Measurements from ENCODE around the gene DAGLB.

The DAGLB gene

DNA sequence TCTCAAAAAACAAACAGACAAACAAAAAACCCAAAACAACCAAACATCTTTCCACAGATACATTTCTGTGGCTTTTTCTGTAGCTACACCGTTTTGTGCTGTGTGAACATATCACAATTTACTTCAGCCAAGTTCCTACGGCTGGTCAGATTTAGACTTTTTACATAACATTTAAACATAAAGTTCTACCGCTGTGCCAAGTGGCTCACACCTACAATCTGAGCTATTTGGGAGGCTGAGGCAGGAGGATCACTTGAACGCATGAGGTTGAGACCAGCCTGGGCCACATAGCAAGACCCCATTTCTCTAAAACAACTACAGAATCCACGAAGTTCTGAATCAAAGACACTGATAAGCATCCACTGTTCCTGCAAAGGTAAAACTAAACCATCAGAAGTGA lies 30.3 kb downstream of the DAGLB start:
- peaks cover 32% of the 10 kb centered on the region for H3K36me3 ChIP-seq (ENCODE audit: insufficient read depth, low read length)
- no peak for TF ChIP-seq EZH2 (IDR thresholded peaks at IDR 0.05)
- DNase-seq (ENCODE audit: low read depth, low spot score) = no peak

DNA sequence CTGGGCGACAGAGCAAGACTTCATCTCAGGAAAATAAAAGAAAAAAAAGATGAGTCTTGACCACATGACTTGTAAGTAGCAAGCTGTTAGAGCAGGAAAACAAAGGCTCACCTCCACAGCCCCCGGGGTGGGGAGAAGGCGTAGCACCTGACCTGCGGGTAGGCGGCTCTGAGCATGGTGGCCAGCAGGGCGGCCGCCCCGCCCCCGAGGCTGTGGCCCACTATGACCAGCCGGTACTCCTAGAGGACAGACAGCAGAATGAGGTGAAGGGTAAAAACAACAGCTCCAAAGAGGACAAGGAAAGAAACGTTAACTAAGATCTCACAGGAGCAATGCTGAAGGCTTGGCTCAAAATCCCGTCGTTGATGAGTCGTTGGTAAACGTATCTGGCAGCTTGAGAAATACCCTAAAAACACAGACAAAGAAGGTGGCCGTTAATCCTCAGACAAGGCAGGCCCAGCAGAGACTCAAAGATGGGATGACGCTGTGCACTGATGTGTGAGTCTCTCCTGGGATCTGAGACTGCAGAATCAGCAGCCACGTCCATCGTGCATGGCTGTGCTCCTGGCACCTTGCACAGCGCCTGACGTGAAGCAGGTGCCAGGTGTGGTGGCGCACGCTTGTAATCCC lies 31.1 kb downstream of the DAGLB start:
- Histone ChIP-seq H3K27ac (no peak overlapping the region), H3K9me3 (ENCODE audit: low read depth, low read length) (no peaks in the 10 kb centered on the region), H3K4me3 (no peak overlapping the region), H3K36me3 (ENCODE audit: insufficient read depth, low read length) (peaks cover 40% of the 10 kb centered on the region), H3K9ac (ENCODE audit: insufficient read length) (no peak overlapping the region)
- DNase-seq (ENCODE audit: low read depth, low spot score) = no peak
- TF ChIP-seq FOXP2 (optimal IDR thresholded peaks at IDR 0.05; ENCODE audit: control extremely low read depth, extremely low read length, insufficient read depth) = no peak
- no peak for TF ChIP-seq POLR2AphosphoS5 (IDR thresholded peaks at IDR 0.05; ENCODE audit: borderline replicate concordance, low read depth, low read length)
- no peak for TF ChIP-seq EZH2 (IDR thresholded peaks at IDR 0.05)

More for the DNA sequence above, 30.3 kb downstream of the DAGLB start:
- Histone ChIP-seq H3K4me3 (no peak overlapping the region), H3K9ac (ENCODE audit: insufficient read length) (no peak overlapping the region), H3K27ac (no peak overlapping the region), H3K9me3 (ENCODE audit: low read depth, low read length) (no peaks in the 10 kb centered on the region)

DNA sequence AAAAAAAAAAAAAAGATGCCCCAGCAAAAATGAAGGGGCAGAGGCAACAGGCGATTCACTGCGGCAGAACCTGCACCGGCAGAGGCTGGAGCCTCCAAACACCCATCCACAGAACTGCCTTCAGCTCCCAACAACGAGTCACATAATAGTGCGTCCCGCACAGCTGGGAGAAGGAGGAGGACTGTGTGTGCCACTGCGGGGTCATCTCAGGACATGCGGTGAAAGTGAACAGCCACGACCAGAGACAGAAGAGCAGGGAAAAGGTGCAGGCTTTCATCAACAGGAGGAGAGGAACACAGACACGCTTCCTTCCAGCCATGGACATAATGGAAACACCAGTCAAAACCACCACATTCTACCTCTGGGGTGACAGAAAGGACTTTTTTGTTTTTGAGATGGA lies 34.1 kb downstream of the DAGLB start:
- no peak overlapping the region for H3K27ac ChIP-seq
- no peak for TF ChIP-seq EZH2 (IDR thresholded peaks at IDR 0.05)
- no peak for TF ChIP-seq FOXP2 (optimal IDR thresholded peaks at IDR 0.05; ENCODE audit: control extremely low read depth, extremely low read length, insufficient read depth)
- TF ChIP-seq POLR2AphosphoS5 (IDR thresholded peaks at IDR 0.05; ENCODE audit: borderline replicate concordance, low read depth, low read length) = no peak

DNA sequence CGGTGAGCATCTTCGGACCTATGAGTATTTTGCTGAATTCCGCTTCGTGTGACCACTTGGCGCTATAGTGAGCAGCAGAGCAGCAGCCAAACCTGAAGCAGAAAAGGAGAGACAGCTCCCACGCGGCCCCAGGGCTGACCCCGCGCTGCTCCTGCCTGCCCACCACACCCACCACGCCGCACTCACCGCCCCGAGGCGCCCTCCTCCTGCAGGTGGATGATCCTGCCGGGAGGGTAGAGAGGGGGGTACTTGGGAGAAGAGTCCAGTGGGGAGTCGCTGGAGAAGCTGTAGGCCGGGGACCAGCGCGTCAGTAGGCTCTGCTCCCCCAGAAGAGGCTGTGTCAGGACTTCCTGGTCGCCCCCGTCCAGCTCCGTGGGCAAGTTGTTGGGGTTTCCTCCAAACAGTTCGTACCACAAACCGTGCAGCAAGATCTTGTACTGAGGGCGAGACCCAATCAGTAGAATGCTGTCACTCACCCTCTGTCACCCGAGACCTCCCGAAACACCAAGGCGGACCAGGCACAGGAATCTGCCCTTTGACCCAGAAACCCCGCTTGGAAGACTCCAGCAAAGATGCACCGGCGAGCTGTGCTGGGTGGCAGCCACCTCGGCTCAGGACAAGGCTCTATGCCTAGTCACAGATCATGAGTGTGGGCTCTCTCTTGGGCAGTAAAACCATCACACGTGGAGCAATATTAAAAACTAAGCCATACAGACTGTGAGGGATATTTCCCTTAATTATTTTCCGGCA lies 37.6 kb downstream of the DAGLB start:
- H3K9ac ChIP-seq (ENCODE audit: insufficient read length) = no peak overlapping the region
- H3K9me3 ChIP-seq (ENCODE audit: low read depth, low read length) = no peaks in the 10 kb centered on the region
- H3K27ac ChIP-seq = no peak overlapping the region
- DNase-seq (ENCODE audit: low read depth, low spot score) = no peak
- no peak for TF ChIP-seq FOXP2 (optimal IDR thresholded peaks at IDR 0.05; ENCODE audit: control extremely low read depth, extremely low read length, insufficient read depth)
- no peak for TF ChIP-seq EZH2 (IDR thresholded peaks at IDR 0.05)
- TF ChIP-seq POLR2AphosphoS5 (IDR thresholded peaks at IDR 0.05; ENCODE audit: borderline replicate concordance, low read depth, low read length) = no peak
- H3K4me3 ChIP-seq = no peak overlapping the region
- H3K36me3 ChIP-seq (ENCODE audit: insufficient read depth, low read length) = peaks cover 82% of the 10 kb centered on the region

More for the DNA sequence above, 34.1 kb downstream of the DAGLB start:
- H3K9ac ChIP-seq (ENCODE audit: insufficient read length) = no peak overlapping the region
- H3K36me3 ChIP-seq (ENCODE audit: insufficient read depth, low read length) = peaks cover 64% of the 10 kb centered on the region
- H3K9me3 ChIP-seq (ENCODE audit: low read depth, low read length) = no peaks in the 10 kb centered on the region
- no peak overlapping the region for H3K4me3 ChIP-seq
- no peak for DNase-seq (ENCODE audit: low read depth, low spot score)

DNA sequence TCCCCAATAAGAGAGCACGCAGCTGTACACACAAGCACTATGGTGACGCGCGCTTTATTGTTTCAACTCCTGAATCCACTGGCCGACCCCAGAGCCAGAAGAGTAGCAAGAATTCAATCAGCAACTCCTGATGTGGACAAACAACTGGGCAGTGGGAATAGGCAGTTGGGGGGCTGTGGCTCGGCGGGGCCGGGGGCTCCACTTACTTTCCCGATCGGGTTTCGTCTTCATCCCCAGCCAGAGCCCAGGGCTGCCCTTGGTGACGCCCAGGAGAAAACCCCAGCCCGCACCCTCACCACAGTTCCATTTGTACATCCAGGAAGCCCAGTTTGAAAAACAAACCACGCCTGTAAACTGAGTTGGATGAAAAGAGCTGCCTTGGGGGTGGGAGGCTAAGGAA lies 38.7 kb downstream of the DAGLB start:
- Histone ChIP-seq H3K36me3 (ENCODE audit: insufficient read depth, low read length) (peaks cover 82% of the 10 kb centered on the region), H3K4me3 (no peak overlapping the region), H3K27ac (no peak overlapping the region), H3K9ac (ENCODE audit: insufficient read length) (no peak overlapping the region), H3K9me3 (ENCODE audit: low read depth, low read length) (no peaks in the 10 kb centered on the region)
- TF ChIP-seq FOXP2 (optimal IDR thresholded peaks at IDR 0.05; ENCODE audit: control extremely low read depth, extremely low read length, insufficient read depth) = no peak
- no peak for TF ChIP-seq EZH2 (IDR thresholded peaks at IDR 0.05)
- no peak for TF ChIP-seq POLR2AphosphoS5 (IDR thresholded peaks at IDR 0.05; ENCODE audit: borderline replicate concordance, low read depth, low read length)
- DNase-seq (ENCODE audit: low read depth, low spot score) = no peak

DNA sequence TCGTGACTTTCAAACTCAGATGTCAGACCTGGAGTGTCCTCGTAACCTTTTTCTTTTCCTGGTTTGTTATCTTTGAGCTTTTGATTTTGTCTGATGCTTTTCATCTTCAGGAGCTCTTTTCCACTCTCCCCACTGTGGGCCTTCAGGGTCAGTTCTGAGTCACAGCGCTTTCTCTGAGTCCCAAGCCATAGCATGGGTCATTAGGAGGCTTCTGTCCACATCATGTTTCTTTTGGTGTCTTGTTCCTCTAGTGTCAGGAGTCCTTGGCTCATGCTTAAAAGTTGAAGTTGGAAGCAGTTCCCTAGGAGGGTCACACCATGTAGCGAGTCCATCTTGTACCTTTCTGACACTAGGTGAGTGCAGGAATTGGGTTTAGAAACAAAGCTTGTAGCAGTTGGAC lies 40.3 kb downstream of the DAGLB start:
- Histone ChIP-seq H3K4me3 (no peak overlapping the region), H3K36me3 (ENCODE audit: insufficient read depth, low read length) (peaks cover 89% of the 10 kb centered on the region), H3K9ac (ENCODE audit: insufficient read length) (no peak overlapping the region), H3K9me3 (ENCODE audit: low read depth, low read length) (no peaks in the 10 kb centered on the region), H3K27ac (no peak overlapping the region)
- no peak for TF ChIP-seq POLR2AphosphoS5 (IDR thresholded peaks at IDR 0.05; ENCODE audit: borderline replicate concordance, low read depth, low read length)
- TF ChIP-seq FOXP2 (optimal IDR thresholded peaks at IDR 0.05; ENCODE audit: control extremely low read depth, extremely low read length, insufficient read depth) = no peak
- no peak for TF ChIP-seq EZH2 (IDR thresholded peaks at IDR 0.05)
- no peak for DNase-seq (ENCODE audit: low read depth, low spot score)

DNA sequence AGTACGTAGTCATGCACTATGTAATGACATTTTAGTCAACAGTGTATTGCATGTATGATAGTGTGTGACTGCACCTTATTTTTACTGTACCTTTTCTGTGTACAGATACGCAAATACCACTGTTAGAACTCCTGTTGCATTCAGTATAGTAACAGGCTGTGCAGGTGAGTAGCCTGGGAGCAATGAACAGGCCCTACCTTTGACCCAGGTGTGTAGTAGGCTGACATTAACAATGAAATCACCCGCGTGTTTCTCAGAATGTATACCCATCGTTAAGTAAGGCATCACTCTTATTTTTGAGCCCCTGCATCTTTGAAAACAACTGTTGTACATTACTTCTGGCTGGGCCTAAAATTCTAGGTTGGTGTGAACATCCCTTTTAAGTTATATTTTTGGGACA lies 41.6 kb downstream of the DAGLB start:
- DNase-seq (ENCODE audit: low read depth, low spot score) = no peak
- Histone ChIP-seq H3K9me3 (ENCODE audit: low read depth, low read length) (no peaks in the 10 kb centered on the region), H3K4me3 (no peak overlapping the region), H3K9ac (ENCODE audit: insufficient read length) (no peak overlapping the region), H3K27ac (no peak overlapping the region), H3K36me3 (ENCODE audit: insufficient read depth, low read length) (peaks cover 88% of the 10 kb centered on the region)
- TF ChIP-seq FOXP2 (optimal IDR thresholded peaks at IDR 0.05; ENCODE audit: control extremely low read depth, extremely low read length, insufficient read depth) (no peak), EZH2 (IDR thresholded peaks at IDR 0.05) (no peak), POLR2AphosphoS5 (IDR thresholded peaks at IDR 0.05; ENCODE audit: borderline replicate concordance, low read depth, low read length) (no peak)

DNA sequence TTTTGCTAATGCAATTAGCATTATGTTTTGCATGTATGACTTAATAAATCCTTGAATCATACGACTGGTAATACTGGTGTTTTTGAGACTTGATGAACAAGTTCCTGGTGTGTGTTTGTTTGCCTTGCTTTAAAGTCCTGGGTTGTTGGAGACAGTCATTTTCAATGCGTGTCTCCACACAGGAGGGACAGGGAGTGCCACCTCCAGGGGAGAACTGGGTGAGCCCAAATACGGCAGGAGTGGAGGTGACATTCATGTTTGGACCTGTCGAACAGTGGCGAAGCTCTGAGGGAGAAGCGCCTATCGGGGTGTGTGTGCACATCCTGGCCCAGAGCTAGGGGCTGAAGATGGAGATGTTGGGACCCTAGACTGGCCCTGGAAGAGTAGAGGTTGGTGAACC lies 43.8 kb downstream of the DAGLB start:
- no peak for DNase-seq (ENCODE audit: low read depth, low spot score)
- H3K27ac ChIP-seq = no peak overlapping the region
- TF ChIP-seq EZH2 (IDR thresholded peaks at IDR 0.05) (no peak), POLR2AphosphoS5 (IDR thresholded peaks at IDR 0.05; ENCODE audit: borderline replicate concordance, low read depth, low read length) (no peak), FOXP2 (optimal IDR thresholded peaks at IDR 0.05; ENCODE audit: control extremely low read depth, extremely low read length, insufficient read depth) (no peak)
- no peak overlapping the region for H3K9ac ChIP-seq (ENCODE audit: insufficient read length)
- H3K4me3 ChIP-seq = no peak overlapping the region
- peaks cover 83% of the 10 kb centered on the region for H3K36me3 ChIP-seq (ENCODE audit: insufficient read depth, low read length)
- no peaks in the 10 kb centered on the region for H3K9me3 ChIP-seq (ENCODE audit: low read depth, low read length)

Measured in SK-N-MC (cell line).